D721Med (cell line): ENCODE data around the gene TSSK1B.
"Not testable (repeated sequence)": the region's sequence is repeated elsewhere in the genome, so short reads cannot be mapped to it uniquely, and the experiment has no call there.

ENCODE experiments used
- DNase-seq: peaks from one replicate; pipeline ENCODE4 v3.0.0; 2011; ENCODE audit warnings: low spot score; ENCODE audit not compliant: insufficient read length
- FAIRE-seq: peaks from 2 replicates; lab custom pipeline; 2011; peaks lifted over from hg19 to GRCh38; lab: Jason Lieb, UNC
- CTCF ChIP-seq: IDR thresholded peaks from 2 replicates; pipeline ENCODE4 v1.5.1; 2012; ENCODE audit warnings: mild to moderate bottlenecking, control low read depth; ENCODE audit not compliant: insufficient read depth; ENCODE audit errors: missing control alignments

TSSK1B gene

DNA sequence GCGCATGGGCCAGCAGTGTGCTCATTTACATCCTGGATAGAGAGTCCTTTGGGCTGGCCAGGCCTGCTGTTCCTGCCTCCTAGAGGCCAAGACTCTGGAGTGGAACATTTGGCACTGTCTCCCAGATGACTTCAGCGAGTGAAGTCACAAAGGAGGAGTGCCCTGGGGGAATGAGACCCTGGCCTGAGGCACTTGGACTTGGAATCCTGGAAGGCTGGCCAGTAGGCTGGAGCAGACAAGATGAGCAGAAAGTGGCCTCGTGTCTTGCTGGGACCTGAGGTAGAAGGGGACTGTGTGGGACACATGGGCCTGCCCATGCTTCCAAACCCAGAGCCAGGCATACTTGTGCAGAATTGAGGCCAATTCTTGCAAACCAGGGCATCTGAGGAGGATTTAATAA lies at the start of gene TSSK1B:
TSS of gene TSSK1B (minus strand) at position 101 of the 400 bp plus-strand sequence. CDS start 150 bp downstream, outside the sequence.
- TF ChIP-seq CTCF, result no peak
- DNase-seq, result no peak
- FAIRE-seq, result no peak

DNA sequence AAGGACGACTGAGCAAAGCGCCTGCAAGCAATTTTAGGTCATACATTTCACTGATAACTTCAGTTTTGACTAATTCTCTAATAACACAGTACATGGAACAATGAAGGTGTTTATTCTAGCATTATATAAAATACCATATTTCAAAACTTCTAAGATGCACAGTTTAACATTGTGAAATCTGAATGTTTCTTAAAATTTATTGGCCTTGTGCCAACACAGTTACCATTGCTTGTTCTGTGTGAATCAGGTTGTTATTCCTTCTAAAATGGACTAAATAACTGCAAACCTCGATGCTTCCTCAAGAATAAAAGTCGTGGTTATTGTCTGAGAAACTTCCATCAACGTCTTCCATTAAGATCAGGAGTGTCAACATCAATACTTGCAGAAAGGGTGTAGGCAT lies 45.5 kb upstream of the TSSK1B start:
- FAIRE-seq, result no peak
- no peak for DNase-seq
- no peak for TF ChIP-seq CTCF

DNA sequence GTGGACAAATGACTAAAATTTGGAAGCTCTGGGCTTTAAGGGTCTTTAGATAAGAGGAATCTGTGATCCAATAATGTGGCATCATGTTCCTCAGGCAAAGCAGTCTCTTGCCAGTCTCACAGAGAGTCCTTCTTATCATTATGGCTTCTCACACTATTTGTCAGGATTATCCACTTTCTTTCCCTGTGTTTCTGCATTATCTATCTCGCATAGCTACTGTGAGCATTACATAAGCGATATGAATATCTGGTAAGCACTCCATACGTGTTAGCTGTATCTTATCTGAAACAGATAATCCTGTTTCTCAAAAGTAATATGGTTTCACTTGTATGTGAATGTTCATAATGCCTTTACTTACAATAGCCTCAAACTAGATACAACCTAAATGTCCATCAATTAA lies 43.9 kb upstream of the TSSK1B start:
- no peak for TF ChIP-seq CTCF
- no peak for FAIRE-seq
- DNase-seq, result no peak

GRCh38 chr5:113474100-113474728 lies 39.4 kb upstream of the TSSK1B start:
- FAIRE-seq, result no peak
- no peak for DNase-seq
- no peak for TF ChIP-seq CTCF

DNA sequence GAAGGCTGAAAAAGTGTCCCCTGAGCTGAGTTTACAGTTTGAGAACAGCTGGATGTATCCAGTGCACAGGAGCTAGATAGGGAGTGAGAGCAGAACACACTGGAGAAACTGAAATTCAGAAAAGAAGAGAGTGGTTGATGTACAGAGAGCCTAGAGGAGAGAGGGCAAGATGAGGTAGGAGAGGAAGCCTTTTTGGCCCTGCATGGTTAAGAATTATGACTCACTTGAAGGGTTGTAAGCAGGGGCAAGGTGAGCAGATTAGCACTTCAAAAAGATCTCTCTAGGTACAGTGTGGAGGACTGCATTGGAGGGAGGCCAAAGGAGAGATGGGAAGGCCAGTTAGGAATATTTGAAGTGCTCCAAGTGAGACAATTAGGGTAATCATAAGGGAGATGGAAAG lies 28.2 kb upstream of the TSSK1B start:
- no peak for TF ChIP-seq CTCF
- FAIRE-seq, result no peak
- DNase-seq, result no peak

GRCh38 chr5:113457106-113457505 lies 22.3 kb upstream of the TSSK1B start:
- FAIRE-seq, DNase-seq: not testable (repeated sequence)

GRCh38 chr5:113452941-113453340 lies 18.2 kb upstream of the TSSK1B start:
- no peak for DNase-seq
- no peak for FAIRE-seq
- no peak for TF ChIP-seq CTCF

DNA sequence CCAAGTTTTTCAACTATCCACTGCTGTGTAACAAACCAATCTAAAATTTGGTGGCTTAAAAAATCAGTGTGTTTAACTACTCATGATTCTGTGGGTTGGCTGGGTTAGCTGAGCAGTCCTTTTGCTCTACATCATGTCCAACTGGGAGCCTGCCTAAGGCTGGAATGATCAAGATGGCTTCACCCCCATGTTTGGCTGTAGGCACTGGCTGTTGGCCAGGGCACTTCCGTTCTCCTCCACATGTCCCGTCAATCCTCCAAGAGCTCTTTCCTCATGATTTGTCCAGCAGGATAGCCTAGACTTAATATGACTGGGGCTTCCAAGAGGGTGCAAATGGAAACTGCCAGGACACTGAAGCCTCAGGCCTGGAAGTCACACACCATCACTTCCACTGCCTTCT lies 17.0 kb upstream of the TSSK1B start:
- DNase-seq (no peak), FAIRE-seq (no peak)
- no peak for TF ChIP-seq CTCF
